ENCODE data around the gene TRMT10C.
"Not testable (repeated sequence)": the region's sequence is repeated elsewhere in the genome, so short reads cannot be mapped to it uniquely, and the experiment has no call there.

The TRMT10C gene

GRCh38 chr3:101561630-101562328 is at the start of gene TRMT10C:
Gene TRMT10C (plus strand): TSS chr3:101561868. CDS start chr3:101564782, 2,914 bp downstream.
- DNase-seq (ENCODE audit: low spot score) = peak; percentile 79
- FAIRE-seq = peak; percentile 58

DNA sequence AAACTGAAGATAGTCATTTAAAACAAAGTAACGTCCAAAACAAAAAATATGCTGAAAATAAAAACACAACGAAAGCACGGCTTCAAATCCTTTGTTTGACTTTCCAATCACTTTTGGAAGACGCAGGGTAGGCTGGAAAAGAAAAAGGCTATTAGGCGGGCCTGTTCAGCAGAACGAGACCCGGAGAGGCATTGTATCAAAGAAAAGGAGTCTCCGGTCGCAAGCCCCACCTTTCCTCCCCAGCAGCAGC is 49.3 kb upstream of the TRMT10C start:
- DNase-seq (ENCODE audit: low spot score) (no peak), FAIRE-seq (no peak)

DNA sequence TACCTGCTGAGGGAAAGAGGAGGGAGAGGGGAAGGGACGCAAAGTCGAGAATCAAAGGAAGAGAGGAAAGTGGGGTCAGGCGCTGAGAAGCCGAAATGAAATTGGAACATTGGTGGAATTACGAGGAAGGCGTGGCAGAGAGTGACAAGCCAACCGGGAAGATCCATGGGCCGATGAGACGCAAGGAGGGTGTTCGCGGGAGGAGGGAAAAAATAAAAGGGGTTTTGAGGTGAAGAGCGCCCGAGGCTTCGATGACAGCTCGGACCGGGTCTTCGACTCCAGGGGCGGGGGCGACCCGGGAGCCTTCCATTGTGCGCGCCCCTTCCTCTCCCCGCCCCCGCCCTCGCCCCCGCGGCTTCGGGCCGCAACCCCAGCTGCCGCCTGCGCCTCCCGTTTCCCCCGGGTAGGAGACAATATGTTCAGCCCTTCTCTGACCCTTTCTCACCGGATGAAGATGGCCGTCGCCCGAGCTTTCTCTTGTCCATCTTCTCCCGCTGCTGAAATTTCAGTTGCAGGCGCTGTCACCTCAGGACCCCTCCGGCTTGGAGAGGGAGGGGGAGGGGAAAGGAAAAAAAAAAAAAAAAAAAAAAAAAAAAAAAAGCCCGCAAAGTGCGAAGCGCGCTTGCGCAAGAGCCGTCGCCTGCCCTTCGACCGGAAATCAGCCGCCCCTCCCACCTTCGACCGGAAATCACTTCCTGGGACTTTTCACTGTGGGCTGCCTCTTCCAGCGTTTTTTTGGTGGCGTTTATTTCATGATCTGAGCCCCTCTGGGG is 48.8 kb upstream of the TRMT10C start, which contains the start of gene SENP7:
Gene SENP7 (minus strand): TSS at position 567 of the 773 bp plus-strand sequence. CDS start 82 bp downstream, at position 485.
- FAIRE-seq (peak; percentile 70), DNase-seq (ENCODE audit: low spot score) (peak; percentile 63)

DNA sequence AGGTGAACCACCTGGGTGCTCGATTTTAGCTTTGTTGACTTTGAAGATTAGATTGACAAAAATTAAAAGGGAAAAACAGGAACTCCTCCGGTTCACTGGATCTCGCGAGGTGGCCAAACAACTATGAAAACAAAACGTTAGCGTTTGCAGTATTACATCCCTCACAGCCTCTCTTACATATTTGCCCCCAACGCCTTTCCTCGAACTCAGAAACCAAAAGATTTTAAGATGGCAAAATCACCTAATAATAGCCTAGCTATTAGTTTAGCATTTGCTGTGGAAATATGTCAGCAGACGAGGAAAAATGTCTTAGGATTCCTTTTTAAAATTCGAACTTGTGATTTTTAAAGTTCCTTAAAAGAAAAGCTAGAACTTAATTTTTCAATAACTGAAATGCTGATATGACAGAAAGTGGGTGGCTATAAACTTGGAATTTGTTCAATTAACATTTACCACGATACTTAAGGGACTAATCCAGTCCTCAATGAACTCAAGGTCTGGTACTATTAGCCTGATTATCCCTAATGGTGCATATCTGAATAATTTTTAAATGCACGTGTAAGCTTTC is 48.2 kb upstream of the TRMT10C start:
- FAIRE-seq = peak; percentile 10
- DNase-seq (ENCODE audit: low spot score) = no peak

DNA sequence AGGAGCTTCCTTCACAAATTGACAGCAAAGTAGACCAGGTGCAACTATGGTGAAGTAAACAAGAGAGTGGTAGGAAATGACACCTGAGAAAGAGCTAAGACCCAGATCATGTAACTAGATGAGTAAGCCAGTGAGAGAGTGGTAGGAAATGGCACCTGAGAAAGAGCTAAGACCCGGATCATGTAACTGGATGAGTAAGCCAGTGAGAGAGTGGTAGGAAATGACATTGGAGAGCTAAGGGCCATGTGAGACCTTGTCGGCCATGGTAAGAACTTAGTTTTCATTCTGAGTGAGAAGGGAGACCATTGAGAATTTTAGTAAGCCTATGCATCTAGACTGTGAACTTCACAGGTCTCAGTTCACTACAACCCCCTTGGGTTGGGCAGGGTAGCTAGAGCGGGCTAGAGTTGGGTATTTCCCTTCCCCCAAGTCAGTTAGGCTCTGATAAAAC is 43.2 kb upstream of the TRMT10C start:
- DNase-seq (ENCODE audit: low spot score) (peak; percentile 56), FAIRE-seq (no peak)

DNA sequence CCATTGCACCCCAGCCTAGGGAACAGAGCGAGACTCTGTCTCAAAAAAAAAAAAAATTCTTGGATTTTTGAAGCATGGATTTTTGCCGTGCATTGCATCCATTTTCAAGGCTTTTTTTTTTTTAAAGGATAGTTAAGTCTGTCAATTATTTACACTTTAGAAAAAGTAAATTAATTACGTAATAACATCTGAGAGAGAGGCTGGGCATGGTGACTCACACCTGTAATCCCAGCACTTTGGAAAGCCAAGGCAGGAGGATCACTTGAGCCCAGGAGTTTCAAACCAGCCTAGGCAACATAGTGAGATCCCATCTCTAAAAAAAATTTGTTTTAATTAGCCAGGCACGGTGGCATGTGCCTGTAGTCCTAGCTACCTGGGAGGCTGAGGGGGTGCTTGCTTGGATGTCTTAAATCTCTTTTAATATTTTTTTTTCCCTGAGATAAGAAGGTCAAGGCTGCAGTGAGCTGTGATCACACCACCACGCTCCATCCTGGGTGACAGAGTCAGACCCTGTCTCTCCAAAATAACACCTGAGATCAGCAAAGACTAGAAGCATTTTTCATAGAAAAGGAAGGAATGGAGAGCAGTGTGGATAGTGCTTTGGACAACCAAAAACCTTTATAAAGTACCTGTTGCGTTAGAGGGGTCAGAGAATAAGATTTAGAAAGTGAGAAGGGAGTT is 41.8 kb upstream of the TRMT10C start:
- peak; percentile 25 for DNase-seq (ENCODE audit: low spot score)
- peak; percentile 69 for FAIRE-seq

- DNase-seq (ENCODE audit: low spot score) = no peak
- no peak for FAIRE-seq
Measured at GRCh38 chr3:101521211-101521701, 40.4 kb upstream of the TRMT10C start.

GRCh38 chr3:101527441-101527840 is 34.2 kb upstream of the TRMT10C start:
- FAIRE-seq = no peak

GRCh38 chr3:101527906-101528305 is 33.8 kb upstream of the TRMT10C start:
- FAIRE-seq (no peak), DNase-seq (ENCODE audit: low spot score) (no peak)

More at GRCh38 chr3:101527441-101527840, 34.2 kb upstream of the TRMT10C start:
- DNase-seq (ENCODE audit: low spot score) = no peak

GRCh38 chr3:101529816-101530685 is 31.6 kb upstream of the TRMT10C start:
- DNase-seq (ENCODE audit: low spot score) (no peak), FAIRE-seq (no peak)

DNA sequence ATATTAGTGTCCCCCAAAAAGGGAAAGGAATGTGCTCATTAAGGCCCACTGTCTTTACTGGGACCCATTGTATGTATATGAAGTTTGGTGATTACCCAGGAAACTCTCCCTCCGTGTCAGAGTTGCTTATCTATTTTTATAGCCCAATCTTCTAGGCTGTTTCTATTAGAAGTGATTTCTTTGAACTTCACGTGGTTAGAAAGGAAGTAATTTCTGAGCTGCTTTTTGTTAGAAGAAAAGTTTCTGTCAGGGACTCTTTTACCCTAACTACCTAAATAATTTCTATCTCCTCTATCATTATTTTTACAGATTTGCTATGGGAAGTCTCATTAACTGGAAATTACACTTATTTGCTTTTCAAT is 31.0 kb upstream of the TRMT10C start:
- no peak for DNase-seq (ENCODE audit: low spot score)
- no peak for FAIRE-seq

- no peak for FAIRE-seq
Measured at GRCh38 chr3:101531473-101532086, 30.1 kb upstream of the TRMT10C start.

DNA sequence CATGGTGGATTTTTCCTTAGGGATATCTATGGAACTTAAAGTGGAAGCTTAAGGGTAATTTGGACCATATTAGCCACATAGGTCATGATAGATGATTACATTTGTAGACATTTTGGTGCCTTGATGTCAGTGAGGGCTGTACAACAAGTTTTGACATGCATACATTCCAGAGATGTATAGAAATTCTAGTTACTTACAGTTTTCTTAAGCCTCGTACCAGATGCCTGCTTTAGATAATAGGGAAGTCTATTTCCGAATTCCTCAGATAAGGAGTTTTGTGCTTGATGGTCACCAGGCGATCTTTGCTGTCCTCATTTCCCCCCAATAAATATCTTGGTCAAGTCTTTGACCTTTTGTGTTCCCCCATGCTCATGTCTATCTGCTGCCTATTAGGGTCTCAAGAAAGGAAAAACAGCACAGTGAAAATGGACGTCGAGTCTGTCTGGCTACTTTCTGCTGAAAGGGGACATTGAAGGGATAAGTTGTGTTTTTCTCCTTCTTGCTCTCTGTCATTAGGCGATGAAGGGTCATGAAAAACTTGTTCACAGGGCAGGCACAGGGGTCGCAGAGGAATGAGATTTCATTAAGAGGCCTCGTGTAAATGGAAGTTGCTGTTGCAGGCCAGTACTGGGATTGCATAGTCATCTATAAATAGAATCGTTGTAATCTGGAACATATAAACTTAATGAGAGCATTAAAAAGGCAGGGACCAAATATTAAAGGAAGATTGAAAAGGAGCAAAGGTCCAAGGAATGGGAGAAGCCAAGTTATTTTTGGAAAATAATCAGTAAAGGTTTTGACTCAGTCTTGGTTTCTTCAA is 28.7 kb upstream of the TRMT10C start:
- DNase-seq (ENCODE audit: low spot score) = no peak
- FAIRE-seq = no peak

More at GRCh38 chr3:101531473-101532086, 30.1 kb upstream of the TRMT10C start:
- DNase-seq (ENCODE audit: low spot score) = no peak

DNA sequence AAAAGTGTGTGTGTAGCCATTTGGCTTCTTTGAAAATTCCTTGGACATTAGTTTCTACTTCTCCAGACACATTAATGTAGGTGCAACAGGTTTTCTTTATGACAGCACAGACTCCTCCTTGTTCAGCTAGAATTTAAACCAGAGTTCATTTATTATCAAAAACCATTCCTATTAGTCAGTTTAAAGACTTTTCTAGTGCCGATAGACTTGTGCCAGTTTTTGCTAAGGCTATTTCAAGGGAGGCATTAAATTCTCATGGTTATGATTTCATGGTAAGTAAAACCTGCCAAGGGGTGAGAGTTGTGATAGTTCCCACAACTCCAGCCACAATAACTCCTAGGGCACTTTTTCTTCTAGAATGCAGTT is 28.1 kb upstream of the TRMT10C start:
- FAIRE-seq (no peak), DNase-seq (ENCODE audit: low spot score) (no peak)

- FAIRE-seq = no peak
- DNase-seq (ENCODE audit: low spot score) = no peak
Measured at GRCh38 chr3:101535221-101535620, 26.4 kb upstream of the TRMT10C start.

GRCh38 chr3:101536266-101536665 is 25.4 kb upstream of the TRMT10C start:
- no peak for FAIRE-seq

GRCh38 chr3:101536955-101537354 is 24.7 kb upstream of the TRMT10C start:
- FAIRE-seq = not testable (repeated sequence)

More at GRCh38 chr3:101536266-101536665, 25.4 kb upstream of the TRMT10C start:
- DNase-seq (ENCODE audit: low spot score) = no peak

GRCh38 chr3:101542957-101543356 is 18.7 kb upstream of the TRMT10C start:
- FAIRE-seq (no peak), DNase-seq (ENCODE audit: low spot score) (no peak)

More at GRCh38 chr3:101536955-101537354, 24.7 kb upstream of the TRMT10C start:
- not testable (repeated sequence) for DNase-seq (ENCODE audit: low spot score)

DNA sequence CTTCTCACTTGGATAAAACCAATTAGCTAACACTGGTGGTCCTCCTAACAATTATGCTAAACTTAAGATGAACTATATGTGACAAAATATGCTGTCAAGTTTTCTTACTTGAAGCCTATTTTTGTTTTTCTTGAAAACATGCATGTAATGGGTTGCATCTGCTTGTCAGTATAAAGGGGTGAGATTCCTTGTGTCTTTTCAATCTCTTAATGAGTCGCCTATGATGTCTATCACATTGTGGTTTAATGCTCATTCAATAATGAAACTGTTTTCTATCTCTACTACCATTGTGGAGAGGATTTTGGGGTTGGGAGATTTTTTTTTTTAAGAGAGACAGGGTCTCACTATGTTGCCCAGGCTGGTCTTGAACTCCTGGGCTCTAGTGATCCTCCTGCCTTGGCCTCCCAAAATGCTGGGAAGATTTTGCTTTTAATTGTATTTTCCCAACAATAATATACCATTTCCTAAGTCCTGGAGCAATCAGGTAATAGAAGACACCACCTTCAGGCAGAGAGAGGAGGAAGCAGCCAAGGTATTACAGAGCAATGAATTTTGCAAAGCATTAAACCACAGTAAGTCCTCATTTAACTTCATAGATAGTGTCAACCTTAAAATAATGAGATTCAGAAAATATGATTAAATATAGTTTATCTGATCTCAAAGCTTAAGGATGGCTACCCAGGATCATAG is 17.4 kb upstream of the TRMT10C start:
- DNase-seq (ENCODE audit: low spot score) (no peak), FAIRE-seq (no peak)

All from RCC 7860 (cell line).